Lower leg skin (tissue), 3 donors: ENCODE measurements around the gene RGS11.

ENCODE experiments used
- CTCF ChIP-seq, 3 donors: fragments of 450-650 bp; IDR thresholded peaks; one replicate each; pipeline ENCODE4 v1.5.1; 2016; ENCODE audit warnings: antibody characterized with exemption in 3 of 3, mild to moderate bottlenecking in 3 of 3, moderate library complexity in 2 of 3
- POLR2A ChIP-seq, 2 donors: fragments of 450-650 bp; IDR thresholded peaks; one replicate each; pipeline ENCODE4 v1.6.1; 2016 to 2017; ENCODE audit warnings: antibody characterized with exemption in 2 of 2, mild to moderate bottlenecking in 1 of 2, moderate library complexity in 1 of 2

GRCh38 chr16:265002-265529, 10.7 kb downstream of the RGS11 start:
- no peak for TF ChIP-seq CTCF (IDR thresholded peaks at IDR 0.05)
- TF ChIP-seq POLR2A (IDR thresholded peaks at IDR 0.05) = no peak
